ENCODE data around the gene ANP32B. TPM values are rescaled to one million over a fixed set of nuclear protein-coding genes. Genes with fewer than 3 reads are reported as not detected.

The ANP32B gene
- total and polyA plus RNA-seq, 7 donors = 52.8 to 136 (median 70.6) TPM

- ATAC-seq (no peak), DNase-seq (no peak)
- Histone ChIP-seq H3K27me3 (ENCODE audit: insufficient read depth in 3 of 3, low read length in 2 of 3) (no peaks in the 10 kb centered on the region), H3K4me3 (no peak overlapping the region), H3K36me3 (ENCODE audit: insufficient read depth in 1 of 2, low read depth in 1 of 2) (peaks cover 10 to 98% of the 10 kb centered on the region in 2 donors), H3K27ac (peak overlapping the region; percentile 13), H3K9me3 (no peaks in the 10 kb centered on the region), H3K4me1 (peaks cover 15% of the 10 kb centered on the region)
- 75 to 78% (median 77%) methylated on average over 7 of the region's 7 CpGs for WGBS, 3 donors
- TF ChIP-seq CTCF (IDR thresholded peaks at IDR 0.05) = no peak
- intact Hi-C loops (cut with DNase I) = no loop called here
Observed at GRCh38 chr9:98011122-98011521, 28.0 kb downstream of the ANP32B start.

GRCh38 chr9:98016137-98016680, 33.1 kb downstream of the ANP32B start:
- Histone ChIP-seq H3K36me3 (ENCODE audit: insufficient read depth in 1 of 2, low read depth in 1 of 2) (peaks cover 7 to 80% of the 10 kb centered on the region in 2 donors), H3K4me1 (peaks cover 36% of the 10 kb centered on the region), H3K9me3 (no peaks in the 10 kb centered on the region), H3K27me3 (ENCODE audit: insufficient read depth in 3 of 3, low read length in 2 of 3) (no peaks in the 10 kb centered on the region), H3K27ac (no peak overlapping the region), H3K4me3 (no peak overlapping the region)
- intact Hi-C loops (cut with DNase I) = loop anchor here (2.0 to 5.0 kb wide), 2 partner anchors 15 to 34 kb away; partner anchors contain the start of gene ANP32B (in 1 of the 2)
- DNase-seq = no peak
- TF ChIP-seq CTCF (IDR thresholded peaks at IDR 0.05) = no peak
- ATAC-seq = no peak
- 77 to 88% (median 86%) methylated on average over 4 of the region's 4 CpGs for WGBS, 3 donors

GRCh38 chr9:98017306-98017705, 34.2 kb downstream of the ANP32B start:
- peaks cover 45% of the 10 kb centered on the region for H3K4me1 ChIP-seq
- no peaks in the 10 kb centered on the region for H3K9me3 ChIP-seq
- no peaks in the 10 kb centered on the region for H3K27me3 ChIP-seq (ENCODE audit: insufficient read depth in 3 of 3, low read length in 2 of 3)
- ATAC-seq = peak in 3 of 4 donors; percentile 53 to 54 (median 54)
- no peak for DNase-seq
- peaks cover 7 to 69% of the 10 kb centered on the region in 2 donors for H3K36me3 ChIP-seq (ENCODE audit: insufficient read depth in 1 of 2, low read depth in 1 of 2)
- WGBS, 3 donors = 33 to 50% (median 38%) methylated on average over 1 of the region's 1 CpG
- TF ChIP-seq CTCF (IDR thresholded peaks at IDR 0.05) = no peak
- intact Hi-C loops (cut with DNase I) = loop anchor here (2.0 to 5.0 kb wide), 2 partner anchors 17 to 35 kb away; partner anchors contain the start of gene ANP32B (in 1 of the 2)
- no peak overlapping the region for H3K4me3 ChIP-seq
- peak overlapping the region; percentile 65 for H3K27ac ChIP-seq

- Histone ChIP-seq H3K27me3 (ENCODE audit: insufficient read depth in 3 of 3, low read length in 2 of 3) (no peaks in the 10 kb centered on the region), H3K36me3 (ENCODE audit: insufficient read depth in 1 of 2, low read depth in 1 of 2) (peaks cover 3 to 58% of the 10 kb centered on the region in 2 donors), H3K27ac (peak overlapping the region; percentile 65), H3K4me1 (peaks cover 45% of the 10 kb centered on the region), H3K4me3 (no peak overlapping the region), H3K9me3 (no peaks in the 10 kb centered on the region)
- WGBS, 3 donors = 36 to 48% (median 36%) methylated on average over 5 of the region's 5 CpGs
- peak; percentile 59 to 72 (median 63) for ATAC-seq
- no peak for DNase-seq
- intact Hi-C loops (cut with DNase I) = loop anchor here in 1 of 2 donors (5.0 kb wide), 1 partner anchor 36 kb away; the partner anchor contains the start of gene ANP32B
- no peak for TF ChIP-seq CTCF (IDR thresholded peaks at IDR 0.05)
Observed at GRCh38 chr9:98018347-98018746, 35.2 kb downstream of the ANP32B start.
